Parathyroid adenoma (tissue), 2 donors: ENCODE measurements around the gene GPR32.
"Not testable (repeated sequence)": the region's sequence is repeated elsewhere in the genome, so short reads cannot be mapped to it uniquely, and the experiment has no call there.

Experiments used
- H2AFZ ChIP-seq: fragments of 300-600 bp; sonication (generic); one replicate; pipeline ENCODE4 v1.7.0; 2017; ENCODE audit warnings: antibody characterized with exemption, mild to moderate bottlenecking
- H3K27ac ChIP-seq: fragments of 300-600 bp; sonication (generic); one replicate; pipeline ENCODE4 v1.7.0; 2017
- H3K27me3 ChIP-seq: fragments of 300-600 bp; sonication (generic); one replicate; pipeline ENCODE4 v1.7.0; 2017; ENCODE audit warnings: low read length; ENCODE audit not compliant: control insufficient read depth, insufficient read depth
- H3K36me3 ChIP-seq: fragments of 300-600 bp; sonication (generic); one replicate; pipeline ENCODE4 v1.7.0; 2017; ENCODE audit warnings: low read length; ENCODE audit not compliant: control insufficient read depth, insufficient read depth
- H3K4me1 ChIP-seq: fragments of 300-600 bp; sonication (generic); one replicate; pipeline ENCODE4 v1.7.0; 2017; ENCODE audit warnings: control low read depth
- H3K4me2 ChIP-seq: fragments of 300-600 bp; sonication (generic); one replicate; pipeline ENCODE4 v1.7.0; 2017; ENCODE audit warnings: low read length
- H3K4me3 ChIP-seq: fragments of 300-600 bp; sonication (generic); one replicate; pipeline ENCODE4 v1.7.0; 2017; ENCODE audit warnings: low read depth, low read length
- H3K79me2 ChIP-seq: fragments of 300-600 bp; sonication (generic); one replicate; pipeline ENCODE4 v1.7.0; 2017; ENCODE audit warnings: control low read depth
- H3K9ac ChIP-seq: fragments of 300-600 bp; sonication (generic); one replicate; pipeline ENCODE4 v1.7.0; 2017; ENCODE audit warnings: mild to moderate bottlenecking
- H3K9me3 ChIP-seq: fragments of 300-600 bp; sonication (generic); one replicate; pipeline ENCODE4 v1.7.0; 2017; ENCODE audit warnings: low read length; ENCODE audit not compliant: control insufficient read depth
- TF ChIP-seq, protein P1 (sequence below): fragments of 300-600 bp; sonication (generic); IDR thresholded peaks from one replicate; pipeline ENCODE4 v1.7.0; 2017; ENCODE audit warnings: antibody characterized with exemption, mild to moderate bottlenecking
- donor health status: primary hyperparathyroidism.

GPR32 gene

GRCh38 chr19:50759886-50760285, 10.4 kb upstream of the GPR32 start:
- TF ChIP-seq, protein P1, sequence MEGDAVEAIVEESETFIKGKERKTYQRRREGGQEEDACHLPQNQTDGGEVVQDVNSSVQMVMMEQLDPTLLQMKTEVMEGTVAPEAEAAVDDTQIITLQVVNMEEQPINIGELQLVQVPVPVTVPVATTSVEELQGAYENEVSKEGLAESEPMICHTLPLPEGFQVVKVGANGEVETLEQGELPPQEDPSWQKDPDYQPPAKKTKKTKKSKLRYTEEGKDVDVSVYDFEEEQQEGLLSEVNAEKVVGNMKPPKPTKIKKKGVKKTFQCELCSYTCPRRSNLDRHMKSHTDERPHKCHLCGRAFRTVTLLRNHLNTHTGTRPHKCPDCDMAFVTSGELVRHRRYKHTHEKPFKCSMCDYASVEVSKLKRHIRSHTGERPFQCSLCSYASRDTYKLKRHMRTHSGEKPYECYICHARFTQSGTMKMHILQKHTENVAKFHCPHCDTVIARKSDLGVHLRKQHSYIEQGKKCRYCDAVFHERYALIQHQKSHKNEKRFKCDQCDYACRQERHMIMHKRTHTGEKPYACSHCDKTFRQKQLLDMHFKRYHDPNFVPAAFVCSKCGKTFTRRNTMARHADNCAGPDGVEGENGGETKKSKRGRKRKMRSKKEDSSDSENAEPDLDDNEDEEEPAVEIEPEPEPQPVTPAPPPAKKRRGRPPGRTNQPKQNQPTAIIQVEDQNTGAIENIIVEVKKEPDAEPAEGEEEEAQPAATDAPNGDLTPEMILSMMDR = no peak
- H3K79me2 ChIP-seq = no peaks in the 10 kb centered on the region
- H3K27ac ChIP-seq = no peak overlapping the region
- peaks cover 5% of the 10 kb centered on the region for H3K4me1 ChIP-seq
- no peak overlapping the region for H3K9ac ChIP-seq
- H3K9me3 ChIP-seq = no peaks in the 10 kb centered on the region
- H3K4me3 ChIP-seq = no peak overlapping the region
- H3K4me2 ChIP-seq = no peak overlapping the region
- H3K36me3 ChIP-seq = no peaks in the 10 kb centered on the region
- H2AFZ ChIP-seq = no peak overlapping the region
- no peaks in the 10 kb centered on the region for H3K27me3 ChIP-seq

GRCh38 chr19:50761501-50761900, 8.8 kb upstream of the GPR32 start:
- not testable (repeated sequence) for H3K36me3 ChIP-seq, H3K4me2 ChIP-seq, H3K4me1 ChIP-seq, H3K79me2 ChIP-seq, H3K27me3 ChIP-seq, H2AFZ ChIP-seq, H3K9me3 ChIP-seq, H3K27ac ChIP-seq, H3K9ac ChIP-seq, H3K4me3 ChIP-seq

DNA sequence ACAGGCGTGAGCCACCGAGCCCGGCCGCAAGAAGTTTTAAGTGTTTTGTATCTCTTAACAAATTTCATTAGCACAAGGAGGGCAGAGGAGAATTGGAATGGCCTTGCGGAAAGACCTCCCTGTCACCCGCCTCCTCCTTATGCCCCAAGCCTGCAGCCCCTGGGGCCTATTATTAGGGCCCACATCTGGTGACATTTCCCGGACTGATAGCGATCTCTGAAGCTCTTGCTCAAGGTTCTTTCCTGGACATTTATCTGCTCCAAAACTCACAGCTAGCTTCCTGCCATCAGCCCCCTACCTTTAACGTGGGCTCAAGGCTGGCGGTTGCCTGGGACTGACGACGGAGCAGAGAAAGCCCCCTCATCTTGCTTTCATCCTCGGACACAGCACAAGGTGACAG, 6.7 kb upstream of the GPR32 start:
- H3K4me1 ChIP-seq, H3K4me3 ChIP-seq, H3K36me3 ChIP-seq, H3K79me2 ChIP-seq, H3K9me3 ChIP-seq, H3K9ac ChIP-seq, H3K27me3 ChIP-seq, H3K4me2 ChIP-seq: not testable (repeated sequence)
- H2AFZ ChIP-seq = peak overlapping the region; percentile 46
- H3K27ac ChIP-seq = peak overlapping the region; percentile 59

- no peaks in the 10 kb centered on the region for H3K79me2 ChIP-seq
- H3K4me2 ChIP-seq = no peak overlapping the region
- H3K36me3 ChIP-seq = no peaks in the 10 kb centered on the region
- TF ChIP-seq, protein P1 = no peak
- H2AFZ ChIP-seq = no peak overlapping the region
- no peak overlapping the region for H3K27ac ChIP-seq
- no peaks in the 10 kb centered on the region for H3K9me3 ChIP-seq
- H3K27me3 ChIP-seq = no peaks in the 10 kb centered on the region
- H3K9ac ChIP-seq = no peak overlapping the region
- no peak overlapping the region for H3K4me3 ChIP-seq
- H3K4me1 ChIP-seq = peaks cover 5% of the 10 kb centered on the region
Measured at GRCh38 chr19:50764409-50764808, 5.9 kb upstream of the GPR32 start.

DNA sequence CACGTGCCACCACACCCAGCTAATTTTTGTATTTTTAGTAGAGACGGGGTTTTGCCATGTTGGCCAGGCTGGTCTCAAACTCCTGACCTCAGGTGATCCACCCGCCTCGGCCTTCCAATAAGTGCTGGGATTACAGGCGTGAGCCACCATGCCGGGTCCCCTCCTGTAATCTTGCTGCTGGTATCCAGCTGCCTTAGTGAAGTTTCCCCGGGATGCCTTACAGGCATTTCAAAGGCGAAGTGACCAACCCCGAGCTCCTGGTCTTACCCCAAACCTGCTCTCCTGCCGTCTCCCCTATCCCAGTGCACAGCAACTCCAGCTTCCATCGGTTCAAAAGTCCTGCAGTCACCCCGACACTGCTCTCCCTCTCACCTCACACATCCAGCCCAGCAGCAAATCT, 3.5 kb upstream of the GPR32 start:
- not testable (repeated sequence) for H3K4me2 ChIP-seq, H3K9me3 ChIP-seq, H3K27ac ChIP-seq, H3K27me3 ChIP-seq, H3K4me1 ChIP-seq, H3K4me3 ChIP-seq, H3K9ac ChIP-seq, H3K36me3 ChIP-seq, H3K79me2 ChIP-seq, H2AFZ ChIP-seq

DNA sequence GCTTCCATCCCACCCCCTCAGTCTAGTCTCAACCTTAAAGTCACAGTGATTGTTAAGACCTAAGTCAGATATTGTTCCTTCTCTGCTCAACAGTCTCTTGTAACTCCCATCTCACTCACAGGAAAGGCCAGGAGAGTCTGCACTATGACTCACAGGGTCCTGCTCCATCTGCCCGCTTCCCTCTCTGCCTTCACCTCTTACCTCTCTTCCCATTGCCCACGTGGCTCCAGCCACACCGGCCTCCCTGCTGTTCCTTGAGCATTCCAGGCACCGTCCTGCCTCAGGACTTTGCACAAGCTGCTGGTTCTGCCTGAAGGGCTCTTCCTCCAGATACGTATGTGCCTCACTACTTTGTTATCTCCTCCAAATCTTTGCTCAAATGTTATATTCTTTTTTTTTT, 3.0 kb upstream of the GPR32 start:
- H3K9me3 ChIP-seq, H2AFZ ChIP-seq, H3K36me3 ChIP-seq: not testable (repeated sequence)

DNA sequence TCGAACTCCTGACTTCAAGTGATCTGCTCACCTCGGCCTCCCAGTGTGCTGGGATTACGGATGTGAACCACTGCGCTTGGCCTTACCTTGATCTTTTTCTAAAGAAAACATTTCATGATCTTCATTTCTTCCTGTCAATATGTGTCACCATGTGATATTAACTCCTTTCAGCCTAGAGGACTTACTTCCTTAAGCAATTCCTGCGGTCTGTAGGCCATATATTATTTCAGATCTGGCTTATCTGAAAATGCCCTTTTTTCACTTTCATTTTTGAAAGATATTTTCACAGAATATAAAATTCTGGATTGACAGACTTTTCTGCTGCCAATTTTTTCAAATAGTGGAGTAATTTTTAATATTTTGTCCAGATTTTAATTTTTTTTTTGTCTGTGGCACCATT, 2.0 kb upstream of the GPR32 start:
- H3K9ac ChIP-seq = no peak overlapping the region
- no peak overlapping the region for H3K4me3 ChIP-seq
- H3K79me2 ChIP-seq = no peaks in the 10 kb centered on the region
- H3K36me3 ChIP-seq = no peaks in the 10 kb centered on the region
- H3K4me1 ChIP-seq = peaks cover 5% of the 10 kb centered on the region
- no peaks in the 10 kb centered on the region for H3K9me3 ChIP-seq
- TF ChIP-seq, protein P1 = no peak
- no peak overlapping the region for H3K27ac ChIP-seq
- no peaks in the 10 kb centered on the region for H3K27me3 ChIP-seq
- no peak overlapping the region for H3K4me2 ChIP-seq
- no peak overlapping the region for H2AFZ ChIP-seq

More for the DNA sequence above, 3.0 kb upstream of the GPR32 start:
- H3K27me3 ChIP-seq, H3K9ac ChIP-seq, H3K27ac ChIP-seq, H3K79me2 ChIP-seq, H3K4me1 ChIP-seq, H3K4me2 ChIP-seq, H3K4me3 ChIP-seq: not testable (repeated sequence)
